ENCODE results near the gene AHNAK.

- TF ChIP-seq CTCF (IDR thresholded peaks at IDR 0.05) (no peak), POLR2A (IDR thresholded peaks at IDR 0.05) (no peak)
Measured at GRCh38 chr11:62506413-62507124, 40.0 kb downstream of the AHNAK start.
